ENCODE results near the gene LPP.

LPP gene

GRCh38 chr3:188557235-188557634, 403.3 kb downstream of the LPP start:
- H3K36me3 ChIP-seq, result no peaks in the 10 kb centered on the region
- no peak for DNase-seq
- H3K9me3 ChIP-seq, result no peaks in the 10 kb centered on the region
- TF ChIP-seq, protein P1, sequence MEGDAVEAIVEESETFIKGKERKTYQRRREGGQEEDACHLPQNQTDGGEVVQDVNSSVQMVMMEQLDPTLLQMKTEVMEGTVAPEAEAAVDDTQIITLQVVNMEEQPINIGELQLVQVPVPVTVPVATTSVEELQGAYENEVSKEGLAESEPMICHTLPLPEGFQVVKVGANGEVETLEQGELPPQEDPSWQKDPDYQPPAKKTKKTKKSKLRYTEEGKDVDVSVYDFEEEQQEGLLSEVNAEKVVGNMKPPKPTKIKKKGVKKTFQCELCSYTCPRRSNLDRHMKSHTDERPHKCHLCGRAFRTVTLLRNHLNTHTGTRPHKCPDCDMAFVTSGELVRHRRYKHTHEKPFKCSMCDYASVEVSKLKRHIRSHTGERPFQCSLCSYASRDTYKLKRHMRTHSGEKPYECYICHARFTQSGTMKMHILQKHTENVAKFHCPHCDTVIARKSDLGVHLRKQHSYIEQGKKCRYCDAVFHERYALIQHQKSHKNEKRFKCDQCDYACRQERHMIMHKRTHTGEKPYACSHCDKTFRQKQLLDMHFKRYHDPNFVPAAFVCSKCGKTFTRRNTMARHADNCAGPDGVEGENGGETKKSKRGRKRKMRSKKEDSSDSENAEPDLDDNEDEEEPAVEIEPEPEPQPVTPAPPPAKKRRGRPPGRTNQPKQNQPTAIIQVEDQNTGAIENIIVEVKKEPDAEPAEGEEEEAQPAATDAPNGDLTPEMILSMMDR (IDR thresholded peaks at IDR 0.05; ENCODE audit: low read depth, low read length), result no peak
- no peaks in the 10 kb centered on the region for H3K27me3 ChIP-seq
- H3K4me1 ChIP-seq, result peaks cover 7% of the 10 kb centered on the region
- no peak overlapping the region for H3K4me3 ChIP-seq (ENCODE audit: low read depth, low read length)

GRCh38 chr3:188558343-188559071, 404.6 kb downstream of the LPP start:
- Histone ChIP-seq H3K36me3 (no peaks in the 10 kb centered on the region), H3K4me1 (peaks cover 7% of the 10 kb centered on the region), H3K4me3 (ENCODE audit: low read depth, low read length) (no peak overlapping the region), H3K27me3 (no peaks in the 10 kb centered on the region), H3K9me3 (no peaks in the 10 kb centered on the region)
- no peak for DNase-seq
- TF ChIP-seq, protein P1 (IDR thresholded peaks at IDR 0.05; ENCODE audit: low read depth, low read length), result no peak

DNA sequence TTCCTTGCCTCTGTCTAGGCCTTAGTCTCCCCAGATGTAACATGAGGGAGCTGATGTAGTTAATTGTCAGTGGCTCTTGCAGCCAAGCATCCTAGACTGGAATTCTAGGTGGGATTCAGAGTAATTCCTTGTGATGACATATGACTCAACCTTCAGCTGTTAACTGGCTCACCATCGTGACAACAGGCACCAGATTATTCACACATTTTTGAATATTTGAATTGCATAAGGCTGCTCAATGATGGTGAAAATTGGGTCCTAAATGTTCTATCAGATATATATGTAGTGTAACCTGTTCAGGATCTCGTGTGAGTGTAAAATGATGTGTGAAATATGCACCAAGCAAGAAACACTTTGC, 405.1 kb downstream of the LPP start:
- Histone ChIP-seq H3K36me3 (no peaks in the 10 kb centered on the region), H3K9me3 (no peaks in the 10 kb centered on the region), H3K4me3 (ENCODE audit: low read depth, low read length) (no peak overlapping the region), H3K27me3 (no peaks in the 10 kb centered on the region), H3K4me1 (peaks cover 7% of the 10 kb centered on the region)
- TF ChIP-seq, protein P1 (IDR thresholded peaks at IDR 0.05; ENCODE audit: low read depth, low read length), result no peak
- DNase-seq, result no peak

- Histone ChIP-seq H3K36me3 (no peaks in the 10 kb centered on the region), H3K9me3 (no peaks in the 10 kb centered on the region), H3K27me3 (no peaks in the 10 kb centered on the region), H3K4me3 (ENCODE audit: low read depth, low read length) (no peak overlapping the region), H3K4me1 (peaks cover 7% of the 10 kb centered on the region)
- TF ChIP-seq, protein P1 (IDR thresholded peaks at IDR 0.05; ENCODE audit: low read depth, low read length), result no peak
- DNase-seq, result no peak
These were observed 405.9 kb downstream of the LPP start for GRCh38 chr3:188559856-188560255.

- Histone ChIP-seq H3K36me3 (no peaks in the 10 kb centered on the region), H3K9me3 (no peaks in the 10 kb centered on the region), H3K4me1 (peaks cover 7% of the 10 kb centered on the region), H3K4me3 (ENCODE audit: low read depth, low read length) (no peak overlapping the region), H3K27me3 (no peaks in the 10 kb centered on the region)
- DNase-seq, result no peak
- TF ChIP-seq, protein P1 (IDR thresholded peaks at IDR 0.05; ENCODE audit: low read depth, low read length), result no peak
These were observed 408.2 kb downstream of the LPP start for GRCh38 chr3:188562144-188562543.

DNA sequence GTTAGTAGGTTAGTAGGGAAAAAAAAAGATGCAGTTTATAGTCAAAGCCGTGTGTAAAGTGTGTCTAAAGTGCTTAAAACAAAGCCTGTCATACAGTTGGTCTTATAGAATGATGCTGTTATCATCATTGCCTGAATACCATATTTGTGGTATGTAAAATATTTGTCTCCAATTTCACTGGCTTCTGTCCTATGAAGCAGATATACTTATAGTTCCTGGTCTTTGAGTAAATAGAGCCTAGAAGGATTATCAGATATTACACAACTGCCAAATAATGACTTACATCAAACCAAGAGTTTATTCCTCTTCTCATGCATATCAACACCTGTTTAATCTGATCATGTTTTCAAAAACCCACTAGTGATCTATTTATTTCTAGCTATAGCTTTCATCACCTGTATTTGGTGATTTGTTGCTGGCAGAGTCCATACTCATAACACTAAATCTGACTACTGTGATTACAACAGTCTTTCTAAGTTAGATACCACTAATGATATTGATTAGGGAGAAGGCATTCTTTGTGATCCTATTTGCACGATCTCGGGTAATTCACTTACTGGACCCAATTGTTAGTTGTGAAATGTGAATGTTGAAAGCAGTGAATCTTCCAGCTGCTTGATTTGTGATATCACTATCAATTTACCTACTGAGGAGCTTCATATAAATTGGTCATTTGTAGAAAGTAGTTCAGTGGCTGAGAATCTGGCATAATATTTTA, 413.7 kb downstream of the LPP start:
- Histone ChIP-seq H3K27me3 (no peaks in the 10 kb centered on the region), H3K4me3 (ENCODE audit: low read depth, low read length) (no peak overlapping the region), H3K4me1 (peaks cover 5% of the 10 kb centered on the region), H3K9me3 (no peaks in the 10 kb centered on the region), H3K36me3 (no peaks in the 10 kb centered on the region)
- TF ChIP-seq, protein P1 (IDR thresholded peaks at IDR 0.05; ENCODE audit: low read depth, low read length), result no peak
- DNase-seq, result no peak

Measured in BE2C (cell line).